HEK293 (cell line): Measurements from ENCODE around the gene LPP.

ENCODE experiments used
- ZNF24 ChIP-seq: fragments of 450-650 bp; formaldehyde crosslinking; IDR thresholded peaks from 2 replicates; pipeline ENCODE4 v1.5.1; 2016; ENCODE audit warnings: missing biosample characterization, missing genetic modification characterization
- ZNF416 ChIP-seq: fragments of 450-650 bp; formaldehyde crosslinking; IDR thresholded peaks from 2 replicates; pipeline ENCODE4 v1.5.1; 2016; ENCODE audit warnings: missing biosample characterization, missing genetic modification characterization

GRCh38 chr3:188154809-188155574 lies 1.0 kb downstream of the LPP start:
- TF ChIP-seq ZNF416 (tag by site-specific recombination), result no peak
- TF ChIP-seq ZNF24 (tag by site-specific recombination), result no peak
